GM12864 (cell line): Measurements from ENCODE around the gene CCDC60.

ENCODE experiments used
- DNase-seq: peaks from one replicate; pipeline ENCODE4 v3.0.0-alpha.2; 2011; ENCODE audit warnings: low read depth
- H3K4me3 ChIP-seq: 2 replicates; pipeline ENCODE4 v1.5.1; 2011; ENCODE audit warnings: mild to moderate bottlenecking, low read depth, low read length, control low read depth
- TF ChIP-seq, protein P1 (sequence below): IDR thresholded peaks from 2 replicates; pipeline ENCODE4 v1.5.1; 2011; ENCODE audit warnings: low read depth, mild to moderate bottlenecking, moderate library complexity, low read length, control low read depth, inconsistent platforms; ENCODE audit errors: missing control alignments

CCDC60 gene

GRCh38 chr12:119447618-119448017 is 113.1 kb downstream of the CCDC60 start:
- TF ChIP-seq, protein P1, sequence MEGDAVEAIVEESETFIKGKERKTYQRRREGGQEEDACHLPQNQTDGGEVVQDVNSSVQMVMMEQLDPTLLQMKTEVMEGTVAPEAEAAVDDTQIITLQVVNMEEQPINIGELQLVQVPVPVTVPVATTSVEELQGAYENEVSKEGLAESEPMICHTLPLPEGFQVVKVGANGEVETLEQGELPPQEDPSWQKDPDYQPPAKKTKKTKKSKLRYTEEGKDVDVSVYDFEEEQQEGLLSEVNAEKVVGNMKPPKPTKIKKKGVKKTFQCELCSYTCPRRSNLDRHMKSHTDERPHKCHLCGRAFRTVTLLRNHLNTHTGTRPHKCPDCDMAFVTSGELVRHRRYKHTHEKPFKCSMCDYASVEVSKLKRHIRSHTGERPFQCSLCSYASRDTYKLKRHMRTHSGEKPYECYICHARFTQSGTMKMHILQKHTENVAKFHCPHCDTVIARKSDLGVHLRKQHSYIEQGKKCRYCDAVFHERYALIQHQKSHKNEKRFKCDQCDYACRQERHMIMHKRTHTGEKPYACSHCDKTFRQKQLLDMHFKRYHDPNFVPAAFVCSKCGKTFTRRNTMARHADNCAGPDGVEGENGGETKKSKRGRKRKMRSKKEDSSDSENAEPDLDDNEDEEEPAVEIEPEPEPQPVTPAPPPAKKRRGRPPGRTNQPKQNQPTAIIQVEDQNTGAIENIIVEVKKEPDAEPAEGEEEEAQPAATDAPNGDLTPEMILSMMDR = no peak
- DNase-seq = peak; percentile 52
- H3K4me3 ChIP-seq = no peak overlapping the region

DNA sequence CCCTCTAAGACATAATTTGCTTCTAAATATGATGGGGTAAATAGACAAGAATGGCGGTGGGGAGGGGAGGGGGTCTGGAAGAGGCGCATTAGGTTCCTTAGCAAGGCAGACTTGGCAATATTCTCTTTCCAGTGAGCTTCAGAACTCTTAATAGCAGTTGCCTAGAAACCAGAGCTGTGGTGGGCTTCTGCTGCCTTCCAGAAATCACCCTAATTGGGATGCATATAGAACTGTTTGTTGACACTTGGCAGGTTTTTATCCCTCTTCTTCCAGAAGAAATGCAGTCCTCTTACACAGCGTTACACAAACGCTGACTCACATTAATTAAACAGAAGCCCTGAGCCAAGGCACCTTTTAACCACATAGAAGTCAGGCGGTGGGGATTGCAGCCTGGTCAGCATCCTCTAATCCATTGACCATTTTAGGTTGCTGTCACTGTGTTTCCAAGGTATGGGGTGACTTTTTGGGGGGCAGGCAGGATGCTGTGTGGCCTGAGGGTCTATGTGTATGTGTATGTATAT is 114.1 kb downstream of the CCDC60 start:
- no peak overlapping the region for H3K4me3 ChIP-seq
- no peak for DNase-seq
- TF ChIP-seq, protein P1 = no peak

- TF ChIP-seq, protein P1 = no peak
- no peak overlapping the region for H3K4me3 ChIP-seq
- no peak for DNase-seq
These were observed 116.2 kb downstream of the CCDC60 start for GRCh38 chr12:119450771-119451170.

DNA sequence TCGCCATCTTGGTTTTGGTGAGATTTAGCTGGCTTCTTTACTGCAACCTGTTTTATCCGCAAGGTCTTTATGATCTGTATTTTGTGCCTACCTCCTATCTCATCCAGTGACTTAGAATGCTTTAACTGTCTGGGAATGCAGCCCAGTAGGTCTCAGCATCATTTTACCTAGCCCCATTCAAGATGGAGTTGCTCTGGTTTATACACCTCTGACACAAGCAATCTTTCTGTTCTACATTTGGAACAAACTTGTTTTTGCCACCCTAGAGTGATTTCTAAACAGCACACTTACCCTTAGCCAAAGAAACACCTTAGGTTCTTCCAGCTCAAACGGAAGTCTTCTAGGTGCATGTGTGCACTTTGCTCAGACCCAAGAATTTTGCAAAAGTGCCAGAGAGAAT is 122.3 kb downstream of the CCDC60 start:
- TF ChIP-seq, protein P1 = no peak
- no peak for DNase-seq
- H3K4me3 ChIP-seq = no peak overlapping the region

DNA sequence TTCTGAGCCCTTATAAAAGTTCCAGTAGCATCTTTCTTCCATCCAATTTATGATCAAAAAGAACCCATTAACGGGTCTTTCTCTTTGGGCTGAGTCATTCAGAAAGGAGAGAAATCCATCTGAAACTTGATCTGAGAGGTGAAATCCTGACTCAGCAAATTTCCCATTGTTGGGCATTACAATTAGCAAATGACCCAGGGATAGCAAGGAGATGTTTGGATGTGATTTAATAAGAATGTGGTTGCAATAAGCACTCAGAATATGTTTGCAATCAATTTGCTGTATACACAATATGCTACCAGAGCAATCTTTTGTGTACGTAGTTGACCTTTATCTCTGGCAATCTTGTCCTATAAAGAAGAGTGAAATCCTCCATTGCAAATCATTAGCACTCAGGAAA is 122.7 kb downstream of the CCDC60 start:
- DNase-seq = no peak
- TF ChIP-seq, protein P1 = no peak
- no peak overlapping the region for H3K4me3 ChIP-seq

- TF ChIP-seq, protein P1 = no peak
- H3K4me3 ChIP-seq = no peak overlapping the region
- DNase-seq = no peak
These were observed 125.0 kb downstream of the CCDC60 start for GRCh38 chr12:119459481-119459880.

GRCh38 chr12:119460876-119461275 is 126.3 kb downstream of the CCDC60 start:
- TF ChIP-seq, protein P1 = no peak

More at GRCh38 chr12:119460876-119461275, 126.3 kb downstream of the CCDC60 start:
- no peak overlapping the region for H3K4me3 ChIP-seq
- no peak for DNase-seq
